Sigmoid colon (tissue), 4 donors: ENCODE measurements around the gene NUCB1.

Experiments
- CTCF ChIP-seq, 4 experiments: fragments of 450-650 bp in 3 of 4; fragments of 200-600 bp in 1 of 4; IDR thresholded peaks; one replicate each; pipeline ENCODE4 v1.5.1; 2016 to 2019; ENCODE audit warnings: antibody characterized with exemption in 4 of 4, mild to moderate bottlenecking in 3 of 4, moderate library complexity in 2 of 4
- EP300 ChIP-seq, 4 donors: sonication (generic); formaldehyde crosslinking; IDR thresholded peaks; one replicate each; pipeline ENCODE4 v1.6.1; 2017; ENCODE audit warnings: antibody characterized with exemption in 4 of 4
- POLR2A ChIP-seq, 2 donors: fragments of 450-650 bp; IDR thresholded peaks; one replicate each; pipeline ENCODE4 v1.6.1; 2016; ENCODE audit warnings: antibody characterized with exemption in 2 of 2, mild to moderate bottlenecking in 2 of 2, moderate library complexity in 2 of 2
- POLR2AphosphoS5 ChIP-seq, 4 donors: sonication (generic); formaldehyde crosslinking; IDR thresholded peaks; one replicate each; pipeline ENCODE4 v1.6.1; 2017; ENCODE audit warnings: antibody characterized with exemption in 4 of 4

- TF ChIP-seq POLR2A (IDR thresholded peaks at IDR 0.05) = no peak
- no peak for TF ChIP-seq CTCF (IDR thresholded peaks at IDR 0.05)
- TF ChIP-seq POLR2AphosphoS5 (IDR thresholded peaks at IDR 0.05) = peak in 1 of 4 donors; percentile 11
- TF ChIP-seq EP300 (IDR thresholded peaks at IDR 0.05) = no peak
These were observed 67.5 kb downstream of the NUCB1 start for GRCh38 chr19:48967346-48968178.
